Peyer's patch (tissue), 4 donors: Measurements from ENCODE around the gene SLC13A5. TPM values are rescaled to one million over a fixed set of nuclear protein-coding genes. Genes with fewer than 3 reads are reported as not detected.

Experiments
- DNase-seq, 3 donors: peaks; one replicate each; pipeline ENCODE4 v3.0.0-alpha.2; 2017 to 2019
- H3K27ac ChIP-seq, 4 donors: fragments of 200-600 bp; sonication (generic); one replicate each; pipeline ENCODE4 v1.5.1; 2016 to 2019
- H3K27me3 ChIP-seq, 2 donors: fragments of 200-600 bp; sonication (generic); one replicate each; pipeline ENCODE4 v1.5.1; 2019
- H3K36me3 ChIP-seq, 3 donors: fragments of 200-600 bp; sonication (generic); one replicate each; pipeline ENCODE4 v1.5.1; 2016 to 2019
- H3K4me1 ChIP-seq, 4 donors: fragments of 200-600 bp; sonication (generic); one replicate each; pipeline ENCODE4 v1.5.1; 2016 to 2019
- H3K4me3 ChIP-seq, 4 donors: fragments of 200-600 bp; sonication (generic); 1 replicate in 3 of 4; 2 replicates in 1 of 4; pipeline ENCODE4 v1.5.1; 2016 to 2019; ENCODE audit warnings: mild to moderate bottlenecking in 1 of 4
- H3K9me3 ChIP-seq, 4 donors: fragments of 200-600 bp; sonication (generic); one replicate each; pipeline ENCODE4 v1.5.1; 2016 to 2019; ENCODE audit warnings: mild to moderate bottlenecking in 1 of 4
- CTCF ChIP-seq, 6 experiments: fragments of 450-650 bp in 4 of 6; fragments of 200-600 bp in 2 of 6; sonication (generic) in 1 of 6; IDR thresholded peaks; one replicate each; pipeline ENCODE4 v1.5.1; 2017 to 2019; ENCODE audit warnings: antibody characterized with exemption in 6 of 6, mild to moderate bottlenecking in 3 of 6, moderate library complexity in 1 of 6
- POLR2A ChIP-seq, 2 donors: fragments of 450-650 bp; IDR thresholded peaks; one replicate each; pipeline ENCODE4 v1.5.1; 2017; ENCODE audit warnings: antibody characterized with exemption in 2 of 2, mild to moderate bottlenecking in 2 of 2, moderate library complexity in 2 of 2
- total RNA-seq, 4 donors: library from RNA; depleted of rRNA; stranded (reverse); fragments of >200 nt; gene quantifications; one replicate each; pipeline ENCODE4 v1.1.0, GENCODE V29; 2016

Gene SLC13A5
- total RNA-seq, 4 donors from 2014 or later = not detected

- peak; percentile 93 to 98 (median 98) for DNase-seq
- Histone ChIP-seq H3K27me3 (no peaks in the 10 kb centered on the region), H3K9me3 (no peaks in the 10 kb centered on the region), H3K27ac (peak within 1 kb of the TSS; percentile 77 to 87 (median 84)), H3K4me3 (peak within 1 kb of the TSS; percentile 56 to 68 (median 60)), H3K36me3 (no peaks in the 10 kb centered on the region), H3K4me1 (peaks cover 0 to 20% (median 8%) of the 10 kb centered on the region in 4 donors)
- no peak for TF ChIP-seq CTCF (IDR thresholded peaks at IDR 0.05)
- peak; percentile 45 to 65 for TF ChIP-seq POLR2A (IDR thresholded peaks at IDR 0.05)
These were observed 61.7 kb downstream of the SLC13A5 start, which contains the start of the genes C17orf100 and MED31 for GRCh38 chr17:6651354-6651918. Gene C17orf100, plus strand, starts transcription at chr17:6651762. Its CDS starts 152 bp downstream, at chr17:6651914. Gene MED31, minus strand, starts transcription at chr17:6651605. Its CDS starts 77 bp downstream, at chr17:6651528.

DNA sequence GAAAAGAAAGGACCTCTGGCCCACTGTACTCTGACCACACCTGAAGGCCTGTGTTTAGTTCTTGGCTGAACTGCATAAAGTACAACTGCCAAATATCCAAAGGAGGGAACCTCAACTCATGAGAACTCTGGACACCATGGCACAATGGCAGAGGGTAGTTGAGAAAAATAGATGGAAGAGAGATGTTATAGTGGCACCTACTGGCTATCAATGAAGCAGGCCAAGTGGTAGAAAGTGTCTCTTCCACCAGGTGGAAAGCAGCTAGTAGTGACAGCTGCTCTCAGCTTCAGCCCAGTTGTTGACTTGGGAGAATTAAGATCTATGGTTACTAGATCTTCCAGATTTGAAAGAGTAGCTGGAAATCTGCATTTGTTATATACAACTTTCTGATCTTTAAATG is 65.0 kb downstream of the SLC13A5 start:
- no peak overlapping the region for H3K4me3 ChIP-seq
- peak in 3 of 6 experiments; percentile 45 to 59 (median 49) for TF ChIP-seq CTCF (IDR thresholded peaks at IDR 0.05)
- no peak for TF ChIP-seq POLR2A (IDR thresholded peaks at IDR 0.05)
- peaks cover 0 to 21% (median 0%) of the 10 kb centered on the region in 3 donors for H3K36me3 ChIP-seq
- H3K27ac ChIP-seq = no peak overlapping the region
- H3K27me3 ChIP-seq = no peaks in the 10 kb centered on the region
- no peak for DNase-seq
- H3K9me3 ChIP-seq = no peaks in the 10 kb centered on the region
- peaks cover 0 to 17% (median 3%) of the 10 kb centered on the region in 4 donors for H3K4me1 ChIP-seq

DNA sequence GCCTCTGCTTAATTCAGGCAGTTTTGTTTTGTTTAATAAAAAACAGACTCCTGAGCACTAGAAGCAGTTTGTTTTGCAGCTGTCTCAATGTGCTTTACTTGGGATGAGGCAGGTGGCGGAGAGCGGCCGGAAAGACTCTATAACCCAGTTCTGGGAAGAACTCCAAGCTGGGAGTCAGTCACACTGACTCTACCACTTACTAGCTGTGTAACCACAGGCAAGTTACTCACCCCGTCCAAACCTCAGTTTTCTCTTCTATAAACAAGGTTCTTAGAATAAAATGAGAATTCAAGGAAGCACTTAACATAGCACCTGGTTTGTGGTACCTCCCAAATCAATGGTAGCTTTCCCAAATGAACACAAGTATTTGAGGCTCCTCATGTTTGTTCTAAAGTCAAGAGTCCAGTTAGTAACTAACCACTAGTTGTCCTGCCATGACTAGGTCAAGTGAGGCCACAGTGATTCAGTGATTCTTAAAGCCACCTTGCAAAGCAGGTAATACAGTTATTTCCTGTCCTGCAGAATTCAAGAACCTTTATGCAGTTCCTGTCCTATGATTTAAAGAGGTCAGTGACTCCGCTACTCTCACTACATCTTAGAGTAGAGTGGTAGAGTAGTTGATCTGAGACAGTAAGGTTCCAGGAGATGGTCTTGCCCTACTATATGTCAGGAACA is 69.6 kb downstream of the SLC13A5 start:
- Histone ChIP-seq H3K9me3 (no peaks in the 10 kb centered on the region), H3K4me3 (no peak overlapping the region), H3K27me3 (no peaks in the 10 kb centered on the region), H3K4me1 (peaks cover 5 to 22% (median 11%) of the 10 kb centered on the region in 4 donors), H3K36me3 (peaks cover 0 to 29% (median 0%) of the 10 kb centered on the region in 3 donors), H3K27ac (no peak overlapping the region)
- no peak for DNase-seq
- TF ChIP-seq POLR2A (IDR thresholded peaks at IDR 0.05) = no peak
- TF ChIP-seq CTCF (IDR thresholded peaks at IDR 0.05) = no peak

GRCh38 chr17:6642592-6642991 is 70.6 kb downstream of the SLC13A5 start:
- no peaks in the 10 kb centered on the region for H3K9me3 ChIP-seq
- H3K27ac ChIP-seq = no peak overlapping the region
- peaks cover 0 to 29% (median 0%) of the 10 kb centered on the region in 3 donors for H3K36me3 ChIP-seq
- TF ChIP-seq CTCF (IDR thresholded peaks at IDR 0.05) = no peak
- DNase-seq = no peak
- H3K27me3 ChIP-seq = no peaks in the 10 kb centered on the region
- H3K4me1 ChIP-seq = peaks cover 5 to 27% (median 11%) of the 10 kb centered on the region in 4 donors
- no peak overlapping the region for H3K4me3 ChIP-seq

- peaks cover 0 to 29% (median 0%) of the 10 kb centered on the region in 3 donors for H3K36me3 ChIP-seq
- no peaks in the 10 kb centered on the region for H3K27me3 ChIP-seq
- DNase-seq = no peak
- peak overlapping the region; percentile 85 to 89 (median 85) for H3K27ac ChIP-seq
- peaks cover 5 to 27% (median 11%) of the 10 kb centered on the region in 4 donors for H3K4me1 ChIP-seq
- peak overlapping the region; percentile 56 to 87 (median 76) for H3K4me3 ChIP-seq
- peak in 1 of 2 donors; percentile 3 for TF ChIP-seq POLR2A (IDR thresholded peaks at IDR 0.05)
- no peak for TF ChIP-seq CTCF (IDR thresholded peaks at IDR 0.05)
- no peaks in the 10 kb centered on the region for H3K9me3 ChIP-seq
These were observed 71.8 kb downstream of the SLC13A5 start for GRCh38 chr17:6641247-6641863.
